HG02943 (cell line): ENCODE measurements around the gene PCMTD2.

Source experiments
- ATAC-seq: cut with Tn5 transposase; IDR thresholded peaks from one replicate; pipeline ENCODE4 v1.9.1; 2021; ENCODE audit warnings: mild to moderate bottlenecking, low read depth, moderate library complexity; ENCODE audit not compliant: unreplicated experiment

PCMTD2 gene

DNA sequence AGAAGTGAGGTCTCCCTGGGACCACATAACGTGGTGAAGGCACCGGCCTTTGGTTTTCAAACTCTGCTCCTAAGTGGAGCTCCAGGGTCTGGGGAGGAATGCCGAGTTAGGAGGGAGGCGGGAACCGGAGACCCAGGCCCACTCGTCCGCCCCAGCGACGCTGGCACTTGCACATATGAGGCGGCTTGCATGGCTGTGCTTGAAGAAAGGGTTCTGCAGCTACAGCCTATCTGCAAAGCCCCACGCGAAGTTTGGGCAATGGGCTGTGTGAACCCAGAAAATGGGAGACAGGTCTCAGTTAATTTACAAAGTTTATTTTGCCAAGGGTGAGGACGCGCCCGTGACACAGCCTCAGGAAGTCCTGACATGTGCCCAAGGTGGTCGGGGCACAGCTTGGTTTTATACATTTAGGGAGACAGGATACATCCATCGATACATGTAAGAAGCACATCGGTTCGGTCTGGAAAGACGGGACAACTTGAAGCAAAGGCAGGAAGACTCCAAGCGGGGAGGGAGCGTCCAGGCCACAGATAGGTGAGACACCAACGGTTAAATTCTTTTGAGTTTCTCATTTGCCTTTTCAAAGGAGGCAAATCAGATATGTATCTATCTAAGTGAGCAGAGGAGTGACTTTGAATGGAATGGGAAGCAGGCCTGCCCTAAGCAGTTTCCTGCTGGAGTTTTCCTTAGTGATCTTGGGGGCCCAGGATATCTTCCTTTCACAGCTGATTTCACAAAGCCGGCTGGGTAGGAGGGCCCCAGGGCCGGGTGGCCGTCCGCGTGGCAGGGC lies 782 bp upstream of the PCMTD2 start:
- ATAC-seq: no peak

DNA sequence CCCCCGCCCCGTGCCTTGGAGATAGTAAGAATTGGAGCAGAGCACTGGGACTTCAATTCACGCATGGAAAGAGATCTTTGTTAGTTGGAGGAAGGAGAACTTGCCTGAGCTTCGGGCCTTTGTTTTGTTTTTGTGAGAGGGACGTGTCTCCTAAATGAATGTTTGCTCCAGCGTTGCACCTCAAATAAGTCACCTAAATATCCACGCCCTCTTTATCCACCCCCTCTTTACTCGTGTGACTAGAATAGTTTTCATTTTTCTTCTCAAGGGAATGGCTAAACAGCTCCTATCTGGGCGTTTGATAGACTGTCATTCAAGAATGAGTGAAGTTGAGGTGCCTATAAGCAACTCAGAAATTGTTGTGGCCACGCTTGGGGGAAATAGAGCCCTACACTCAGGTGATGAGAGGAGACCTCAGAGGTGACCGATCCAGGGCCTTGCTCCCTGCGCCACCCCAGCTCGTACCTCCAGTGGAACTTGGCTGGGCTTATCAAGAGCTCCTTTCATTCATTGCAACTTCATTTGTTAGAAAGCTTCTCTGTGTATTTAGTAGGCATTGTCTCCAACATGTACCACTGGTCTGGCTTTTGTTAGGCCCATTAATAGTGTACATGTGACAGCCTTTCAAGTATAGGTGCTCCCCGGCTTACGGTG lies 861 bp downstream of the PCMTD2 start:
- ATAC-seq: no peak

DNA sequence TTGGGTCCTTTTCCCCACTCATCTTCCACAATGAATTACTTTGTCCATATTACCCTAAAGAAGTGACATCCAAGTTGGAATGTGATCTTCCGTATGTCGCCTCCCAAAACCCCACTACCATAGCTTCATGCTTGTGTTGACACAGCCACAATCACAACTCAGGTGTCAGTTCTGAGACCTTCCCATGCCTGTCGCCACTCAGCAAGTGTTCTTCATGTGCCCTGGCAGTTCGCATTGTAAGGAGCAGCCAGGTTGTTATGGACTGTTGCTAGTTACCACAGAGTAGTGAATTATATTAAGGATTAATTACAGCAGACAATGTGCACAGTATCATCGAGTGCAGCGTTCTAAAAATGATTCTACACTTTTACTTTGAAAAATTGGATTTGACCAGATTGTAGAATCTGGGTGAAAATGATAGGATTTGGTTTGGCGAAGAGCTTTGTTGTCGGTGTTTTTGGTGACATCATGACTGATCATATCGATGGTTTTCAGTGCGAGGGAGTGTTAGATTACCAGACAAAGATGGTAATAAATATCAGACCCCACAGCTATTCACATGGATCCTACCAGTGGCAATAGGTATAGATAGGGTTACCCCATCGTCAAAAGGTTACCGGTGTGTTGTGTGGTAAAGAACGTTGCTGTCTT lies 1.7 kb downstream of the PCMTD2 start:
- ATAC-seq: no peak

DNA sequence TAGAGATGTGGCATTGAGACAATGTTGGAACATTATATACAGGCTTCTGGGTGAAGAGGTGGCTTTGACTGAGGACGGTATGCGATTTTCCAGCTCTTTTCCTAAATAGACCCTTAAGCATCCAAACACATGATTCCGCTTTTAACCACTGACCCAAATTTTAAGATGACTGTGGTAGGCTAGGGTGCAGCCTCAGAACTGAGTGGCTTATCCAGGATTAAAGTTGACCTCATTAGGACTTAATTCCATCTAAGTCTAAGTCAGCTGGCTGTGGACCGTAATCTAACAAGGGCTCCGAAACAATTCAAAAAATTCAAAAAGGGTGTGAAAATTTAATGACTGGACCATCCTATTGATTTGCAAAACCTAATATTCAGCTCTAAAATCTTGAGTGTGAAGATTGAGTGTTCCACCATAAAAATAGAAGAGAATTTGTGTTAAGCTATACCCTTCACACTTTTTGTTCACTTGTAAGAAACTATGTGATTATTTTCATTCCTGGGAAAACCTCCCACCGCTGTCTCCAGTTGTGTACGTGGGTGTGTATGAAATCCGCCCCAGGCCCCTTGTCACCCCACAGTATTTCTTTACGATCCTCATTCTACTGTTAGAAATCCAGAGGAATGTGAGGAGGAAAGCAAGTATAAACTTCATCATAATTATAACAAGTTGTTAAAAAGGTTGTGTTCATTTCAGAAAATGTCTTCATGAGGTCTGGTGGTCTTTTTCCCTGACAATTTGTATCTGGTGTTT lies 2.7 kb downstream of the PCMTD2 start:
- no peak for ATAC-seq

DNA sequence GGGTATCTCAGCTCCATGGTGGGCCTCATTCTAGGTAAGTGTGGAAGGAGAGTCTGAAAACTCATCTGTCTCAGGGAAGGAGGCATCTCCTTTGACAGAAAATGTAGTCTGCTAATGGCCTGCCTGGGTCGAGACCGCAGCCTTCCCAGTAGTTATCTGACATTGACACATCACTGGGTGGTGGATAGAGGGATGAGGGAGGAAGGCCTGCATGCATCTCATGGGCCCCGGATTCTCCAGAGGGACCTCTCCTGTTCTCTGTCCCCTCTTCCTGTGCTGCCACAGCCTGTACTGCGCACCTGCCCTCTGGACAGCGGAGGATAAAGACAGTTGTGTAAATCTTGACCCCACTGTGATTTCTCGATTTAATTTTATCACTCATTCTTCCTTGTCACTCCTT lies 4.7 kb downstream of the PCMTD2 start:
- ATAC-seq: no peak

DNA sequence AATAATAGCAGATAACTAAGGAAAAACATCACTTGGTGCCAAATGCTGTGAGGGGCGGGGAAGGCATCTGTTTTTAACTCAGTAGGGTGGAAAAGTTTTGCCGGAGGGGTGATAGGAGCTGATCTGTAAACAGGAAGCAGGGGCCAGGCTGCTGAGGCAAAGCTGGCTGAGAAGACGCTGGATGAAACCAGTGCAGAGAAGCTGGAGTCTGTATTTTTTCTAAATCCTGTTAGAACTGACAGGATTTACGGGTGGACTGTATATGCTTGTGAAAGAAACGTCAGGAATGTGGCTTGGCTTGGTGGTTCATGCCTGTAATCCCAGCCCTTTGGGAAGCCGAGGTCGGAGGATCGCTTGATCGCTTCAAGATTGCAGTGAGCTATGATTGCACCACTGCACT lies 5.6 kb downstream of the PCMTD2 start:
- ATAC-seq: no peak

DNA sequence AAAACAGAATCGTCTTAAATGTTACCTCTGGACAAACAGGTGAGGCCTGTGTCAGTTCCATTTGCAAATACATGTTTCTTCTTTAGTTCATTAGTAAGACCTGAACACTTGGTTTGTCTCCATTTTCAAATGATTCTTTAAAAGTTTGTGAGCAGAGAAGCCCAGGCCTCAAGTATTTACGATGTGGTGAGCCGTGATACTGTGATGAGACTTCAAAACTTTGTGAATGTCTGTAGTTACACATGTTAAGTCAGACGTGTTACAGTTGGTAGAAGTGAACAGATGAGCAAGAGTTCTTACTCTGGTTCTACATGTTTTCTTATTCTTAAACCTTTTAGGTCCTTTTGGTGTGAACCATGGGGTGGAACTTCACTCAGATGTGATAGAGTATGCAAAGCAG lies 8.5 kb downstream of the PCMTD2 start:
- ATAC-seq: no peak

DNA sequence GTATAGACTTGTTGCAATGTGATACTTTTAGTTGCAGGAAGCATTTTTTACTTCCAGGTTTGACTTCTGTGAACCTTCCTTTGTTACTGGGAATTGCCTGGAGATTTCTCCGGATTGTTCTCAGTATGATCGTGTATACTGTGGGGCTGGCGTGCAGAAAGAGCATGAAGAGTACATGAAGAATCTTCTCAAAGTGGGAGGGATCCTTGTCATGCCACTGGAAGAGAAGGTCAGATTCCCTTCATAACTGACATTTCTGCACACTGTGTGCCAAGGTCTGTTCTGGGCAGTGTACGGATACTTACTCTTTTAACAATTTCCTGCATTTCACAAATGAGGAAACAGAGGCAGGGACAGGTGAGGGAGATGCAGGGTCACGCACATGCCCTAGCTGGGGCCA lies 9.7 kb downstream of the PCMTD2 start:
- ATAC-seq: no peak

DNA sequence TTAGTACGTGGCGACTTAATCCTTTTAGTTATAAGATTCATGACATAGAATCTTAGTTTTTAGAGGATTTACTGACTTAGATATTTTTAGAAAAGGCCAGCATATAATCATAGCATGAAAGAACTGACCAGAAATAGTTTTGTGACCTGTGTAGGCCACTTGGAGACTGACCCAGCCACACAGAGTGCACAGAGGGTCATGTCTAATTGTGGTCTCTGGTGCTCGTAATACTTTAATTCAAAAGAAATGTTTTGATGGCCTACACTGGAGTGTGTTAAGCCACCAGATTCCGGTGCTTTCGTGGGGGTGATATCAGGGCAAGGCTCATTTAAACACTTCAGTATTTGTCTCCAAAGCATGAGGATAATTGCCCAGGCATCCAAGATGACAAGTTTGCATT lies 11.4 kb downstream of the PCMTD2 start:
- no peak for ATAC-seq

DNA sequence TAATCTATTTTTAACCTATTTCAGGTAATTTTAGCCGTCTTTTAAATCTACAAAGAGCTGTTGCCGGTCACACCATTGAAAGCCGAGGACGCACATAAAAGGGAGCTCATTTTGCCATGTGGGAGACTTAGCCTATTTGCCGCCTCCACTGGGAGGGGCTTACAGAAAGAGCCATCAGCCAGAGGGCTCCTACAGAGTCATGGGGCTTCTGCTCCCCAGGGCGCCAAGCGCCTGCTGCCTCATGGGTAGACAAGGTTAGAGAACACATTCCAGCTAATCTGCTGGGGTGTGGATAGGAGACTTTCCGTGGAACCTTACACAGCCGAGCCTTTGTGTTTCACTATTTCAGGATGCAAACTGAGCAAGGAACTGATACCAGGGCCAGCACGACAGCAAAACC lies 12.6 kb downstream of the PCMTD2 start:
- ATAC-seq: no peak

DNA sequence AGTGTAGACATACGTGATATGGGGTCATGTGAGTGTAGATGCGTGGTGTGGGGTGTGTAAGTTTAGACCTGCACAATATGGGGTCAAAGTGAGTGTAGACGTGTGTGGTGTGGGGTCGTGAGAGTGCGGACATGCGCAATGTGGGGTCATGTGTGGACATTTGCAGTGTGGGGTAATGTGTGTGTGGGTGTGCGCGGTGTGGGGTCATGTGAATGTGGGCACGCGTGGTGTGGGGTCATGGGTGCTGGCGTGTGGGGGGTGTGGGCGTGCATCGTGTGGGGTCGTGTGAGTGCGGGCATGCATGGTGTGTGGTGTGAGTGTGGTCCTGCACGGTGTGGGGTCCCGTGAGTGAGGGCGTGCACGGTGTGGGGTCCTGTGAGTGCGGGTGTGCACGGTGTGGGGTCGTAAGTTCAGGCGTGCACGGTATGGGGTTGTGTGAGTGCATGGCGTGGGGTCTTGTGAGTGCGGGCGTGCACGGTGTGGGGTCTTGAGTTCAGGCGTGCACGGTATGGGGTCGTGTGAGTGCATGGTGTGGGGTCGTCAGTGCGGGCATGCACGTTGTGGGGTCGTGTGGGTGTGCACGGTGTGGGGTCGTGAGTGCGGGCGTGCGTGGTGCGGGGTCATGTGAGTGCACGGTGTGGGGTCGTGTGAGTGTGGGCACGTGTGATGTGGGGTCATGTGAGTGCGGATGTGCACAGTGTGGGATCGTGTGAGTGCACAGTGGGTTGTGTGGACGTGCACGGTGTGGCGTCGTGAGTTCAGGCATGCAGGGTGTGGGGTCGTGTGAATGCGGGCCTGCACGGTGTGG lies 14.3 kb downstream of the PCMTD2 start:
- no peak for ATAC-seq

DNA sequence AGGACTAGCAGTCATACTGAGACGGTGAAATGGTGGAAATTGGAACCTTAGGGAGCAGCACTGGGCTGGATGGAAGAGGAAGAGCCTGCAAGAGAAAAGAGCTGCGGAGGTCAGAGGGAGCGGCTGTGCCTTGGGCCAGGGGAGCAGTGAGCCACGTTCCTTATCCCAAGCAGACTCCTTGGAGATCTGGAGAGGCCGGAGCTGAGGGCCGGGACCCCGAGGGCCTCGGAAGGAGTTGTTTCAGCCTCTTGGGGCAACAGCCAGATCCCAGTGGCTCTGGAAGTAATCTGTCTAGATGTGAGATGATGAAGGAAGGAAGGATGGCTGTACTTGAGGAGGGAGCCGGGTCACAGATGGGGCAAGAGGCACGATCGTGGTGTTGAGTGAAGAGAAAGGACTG lies 16.1 kb downstream of the PCMTD2 start:
- no peak for ATAC-seq

DNA sequence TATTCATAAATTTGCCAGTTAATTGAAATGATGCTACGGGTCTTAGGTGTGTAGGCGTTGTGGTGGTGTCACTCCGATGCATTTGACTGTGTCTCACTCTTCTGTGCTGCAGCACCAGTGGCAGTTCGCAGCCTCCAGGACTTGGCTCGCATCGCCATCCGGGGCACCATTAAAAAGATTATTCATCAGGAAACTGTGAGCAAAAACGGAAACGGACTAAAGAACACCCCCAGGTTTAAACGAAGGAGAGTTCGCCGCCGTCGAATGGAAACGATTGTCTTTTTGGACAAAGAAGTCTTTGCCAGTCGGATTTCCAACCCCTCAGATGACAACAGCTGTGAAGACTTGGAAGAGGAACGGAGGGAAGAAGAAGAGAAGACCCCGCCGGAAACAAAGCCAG lies 17.6 kb downstream of the PCMTD2 start:
- ATAC-seq: no peak

DNA sequence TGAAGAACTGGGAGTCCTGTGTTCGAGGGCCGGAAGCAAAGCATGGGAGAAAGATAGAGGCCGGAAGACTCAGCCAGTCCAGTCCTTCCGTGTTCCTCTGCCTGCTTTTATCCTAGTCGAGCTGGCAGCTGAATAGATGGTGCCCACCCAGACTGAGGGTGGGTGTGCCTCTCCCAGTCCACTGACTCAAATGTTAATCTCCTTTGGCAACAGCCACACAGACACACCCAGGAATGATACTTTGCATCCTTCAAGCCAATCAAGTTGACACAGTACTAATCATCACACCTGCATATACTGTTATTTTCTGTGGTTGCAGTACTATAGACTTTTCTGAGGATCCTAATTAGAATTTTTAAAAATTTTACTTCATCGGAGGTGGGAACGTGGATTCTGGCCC lies 21.3 kb downstream of the PCMTD2 start:
- no peak for ATAC-seq

DNA sequence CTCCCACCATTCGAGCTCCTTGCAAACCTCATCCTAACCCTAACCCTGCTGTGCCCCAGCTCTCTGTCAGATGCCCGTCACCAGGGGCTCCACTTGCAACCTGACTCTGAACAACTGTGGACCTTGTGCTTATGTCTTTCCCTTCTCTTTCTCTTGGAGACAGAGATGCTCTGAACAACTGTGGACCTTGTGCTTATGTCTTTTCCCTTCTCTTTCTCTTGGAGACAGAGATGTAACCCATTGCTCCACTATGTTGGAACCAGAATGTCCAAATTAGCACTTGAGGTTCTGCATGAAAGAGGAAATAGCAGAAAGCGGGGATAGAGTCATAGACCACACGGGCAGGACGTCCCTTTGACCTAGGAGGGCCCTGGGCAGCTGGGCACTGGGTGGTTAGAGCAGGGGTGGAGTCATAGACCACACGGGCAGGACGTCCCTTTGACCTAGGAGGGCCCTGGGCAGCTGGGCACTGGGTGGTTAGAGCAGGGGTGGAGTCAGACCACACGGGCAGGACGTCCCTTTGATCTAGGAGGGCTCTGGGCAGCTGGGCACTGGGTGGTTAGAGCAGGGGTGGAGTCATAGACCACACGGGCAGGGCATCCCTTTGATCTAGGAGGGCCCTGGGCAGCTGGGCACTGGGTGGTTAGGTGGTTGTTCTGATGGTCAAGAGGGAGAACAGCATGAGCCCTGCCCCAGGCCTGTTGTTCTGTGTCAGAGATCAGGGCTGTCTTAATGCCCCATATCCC lies 22.2 kb downstream of the PCMTD2 start:
- no peak for ATAC-seq

DNA sequence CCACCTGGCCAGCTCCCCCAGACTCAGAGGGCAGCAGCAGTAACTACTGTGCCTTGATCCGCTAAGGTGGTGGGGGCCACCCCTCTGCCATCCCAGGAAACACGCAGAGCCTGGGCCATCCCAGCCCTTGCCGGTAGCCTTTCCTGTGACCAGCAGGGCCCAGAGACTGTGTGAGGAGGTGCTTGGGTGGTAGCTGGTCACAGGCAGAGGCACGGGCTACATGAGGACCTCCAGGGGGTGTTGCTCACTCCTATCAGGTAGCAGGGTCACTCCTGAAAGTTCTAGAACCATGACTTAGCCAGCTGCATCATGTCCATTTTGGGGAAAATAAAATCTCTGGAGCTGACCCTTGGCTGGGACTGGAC lies 22.8 kb downstream of the PCMTD2 start:
- no peak for ATAC-seq

DNA sequence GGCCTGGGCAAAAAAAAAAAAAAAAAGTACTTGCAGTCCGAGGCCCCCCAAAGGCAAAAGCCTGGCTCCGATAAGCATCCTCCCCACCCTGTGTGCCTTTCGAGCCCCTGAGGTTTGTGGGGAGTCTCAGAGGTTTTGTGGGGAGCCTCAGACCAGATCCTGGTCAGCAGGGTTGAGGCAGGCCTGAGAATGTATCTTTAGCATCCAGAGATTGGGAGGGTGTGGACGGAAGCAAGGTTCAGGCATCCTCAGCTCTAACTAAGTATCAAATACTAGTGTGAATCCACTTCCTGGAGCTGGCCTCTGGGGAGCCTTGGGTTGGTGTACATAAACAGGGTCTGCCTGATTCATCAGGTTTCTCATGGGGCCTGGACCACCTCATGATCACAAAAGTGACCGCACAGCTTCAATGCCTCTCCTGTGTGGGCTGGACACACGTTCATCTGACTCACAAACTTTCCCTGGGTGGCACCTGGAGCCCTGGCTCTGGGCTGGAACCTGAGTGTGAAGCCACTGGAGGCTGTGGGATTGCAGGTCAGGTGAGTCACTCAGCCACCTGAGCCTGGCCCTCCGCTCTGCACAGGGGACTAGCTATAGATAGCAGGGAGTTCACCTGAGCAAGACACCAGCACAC lies 24.4 kb downstream of the PCMTD2 start:
- no peak for ATAC-seq

DNA sequence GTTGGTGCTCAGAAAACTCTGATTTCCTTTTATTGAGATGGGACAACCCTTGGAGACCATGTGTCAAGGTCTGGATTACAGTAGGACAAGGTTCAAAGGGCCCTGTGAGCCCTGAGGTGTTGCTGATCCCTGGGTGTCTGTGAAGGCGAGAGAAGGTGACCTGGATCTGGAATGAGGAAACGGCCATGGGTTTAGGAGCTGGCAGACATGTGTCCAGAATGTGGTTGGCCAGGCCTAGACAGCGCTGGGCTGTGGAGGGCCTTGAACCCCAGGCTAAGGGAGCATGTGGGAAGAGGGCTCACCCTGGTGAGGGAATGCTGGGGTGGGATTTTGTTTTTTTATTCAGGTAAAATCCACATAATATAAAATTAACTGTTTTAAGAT lies 24.9 kb downstream of the PCMTD2 start:
- ATAC-seq: no peak

DNA sequence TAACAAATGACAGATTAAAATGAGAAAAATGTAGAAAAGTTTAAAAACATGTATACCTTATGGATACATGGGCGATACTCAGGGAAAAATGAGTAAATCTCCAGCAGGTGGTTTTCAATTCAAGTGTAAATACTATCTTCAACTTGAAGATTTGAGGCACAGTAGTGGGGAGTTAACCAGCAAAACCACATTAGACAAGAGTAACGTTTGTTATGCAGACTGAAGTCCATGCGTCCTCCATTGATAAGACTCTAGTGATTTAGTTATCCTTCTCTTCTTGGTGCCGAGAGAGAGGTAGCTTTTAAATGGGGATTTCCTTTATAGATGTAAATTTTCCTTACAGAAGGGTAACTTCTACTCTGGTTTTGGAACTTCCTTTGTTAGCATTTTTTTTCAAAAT lies 28.1 kb downstream of the PCMTD2 start:
- no peak for ATAC-seq
